HFFc6 (cell line): ENCODE measurements around the gene SUSD6. TPM values are rescaled to one million over a fixed set of nuclear protein-coding genes. Genes with fewer than 3 reads are reported as not detected.

Experiments used
- DNase-seq: peaks from one replicate; pipeline ENCODE4 v3.0.0-alpha.2; 2018
- H3K27ac Mint-ChIP-seq: 2 replicates; pipeline ENCODE4 v1.8.0; 2020; ENCODE audit warnings: mild to moderate bottlenecking, mixed read lengths
- H3K27me3 Mint-ChIP-seq: 2 replicates; pipeline ENCODE4 v1.8.0; 2021; ENCODE audit warnings: mild to moderate bottlenecking, moderate library complexity, mixed read lengths; ENCODE audit not compliant: insufficient read depth
- H3K36me3 Mint-ChIP-seq: 2 replicates; pipeline ENCODE4 v1.8.0; 2021; ENCODE audit warnings: low read depth, mixed read lengths
- H3K4me1 Mint-ChIP-seq: 2 replicates; pipeline ENCODE4 v1.8.0; 2020; ENCODE audit warnings: low read depth, mixed read lengths
- H3K4me3 Mint-ChIP-seq: 2 replicates; pipeline ENCODE4 v1.8.0; 2020; ENCODE audit warnings: mild to moderate bottlenecking, moderate library complexity, mixed read lengths
- H3K9me3 Mint-ChIP-seq: 2 replicates; pipeline ENCODE4 v1.8.0; 2020; ENCODE audit warnings: mild to moderate bottlenecking, mixed read lengths
- CTCF ChIP-seq: fragments of 200-600 bp; sonication (generic); IDR thresholded peaks from 2 replicates; pipeline ENCODE4 v1.5.0; 2021; ENCODE audit warnings: antibody characterized with exemption, mild to moderate bottlenecking
- total RNA-seq, 6 experiments: library from RNA; stranded (reverse); fragmentation: NEBNext Ultra II Directional; extraction: Animal tissue kit (Norgen Biotek cat#: 25700); gene quantifications; 2 replicates in 1 of 6; 3 replicates in 5 of 6; pipeline ENCODE4 v1.2.3, GENCODE V29; 2021

Gene SUSD6
- total RNA-seq, 6 experiments from 2014 or later: 15.8 to 21.8 (median 17.9) TPM

- no peaks in the 10 kb centered on the region for H3K36me3 Mint-ChIP-seq
- no peaks in the 10 kb centered on the region for H3K9me3 Mint-ChIP-seq
- H3K4me3 Mint-ChIP-seq: no peak overlapping the region
- H3K4me1 Mint-ChIP-seq: peaks cover 9% of the 10 kb centered on the region
- H3K27me3 Mint-ChIP-seq: no peaks in the 10 kb centered on the region; the same call in none of the 2 replicates
- TF ChIP-seq CTCF: no peak
- H3K27ac Mint-ChIP-seq: no peak overlapping the region
- no peak for DNase-seq
These were observed 72.6 kb downstream of the SUSD6 start for GRCh38 chr14:69683971-69684370.

DNA sequence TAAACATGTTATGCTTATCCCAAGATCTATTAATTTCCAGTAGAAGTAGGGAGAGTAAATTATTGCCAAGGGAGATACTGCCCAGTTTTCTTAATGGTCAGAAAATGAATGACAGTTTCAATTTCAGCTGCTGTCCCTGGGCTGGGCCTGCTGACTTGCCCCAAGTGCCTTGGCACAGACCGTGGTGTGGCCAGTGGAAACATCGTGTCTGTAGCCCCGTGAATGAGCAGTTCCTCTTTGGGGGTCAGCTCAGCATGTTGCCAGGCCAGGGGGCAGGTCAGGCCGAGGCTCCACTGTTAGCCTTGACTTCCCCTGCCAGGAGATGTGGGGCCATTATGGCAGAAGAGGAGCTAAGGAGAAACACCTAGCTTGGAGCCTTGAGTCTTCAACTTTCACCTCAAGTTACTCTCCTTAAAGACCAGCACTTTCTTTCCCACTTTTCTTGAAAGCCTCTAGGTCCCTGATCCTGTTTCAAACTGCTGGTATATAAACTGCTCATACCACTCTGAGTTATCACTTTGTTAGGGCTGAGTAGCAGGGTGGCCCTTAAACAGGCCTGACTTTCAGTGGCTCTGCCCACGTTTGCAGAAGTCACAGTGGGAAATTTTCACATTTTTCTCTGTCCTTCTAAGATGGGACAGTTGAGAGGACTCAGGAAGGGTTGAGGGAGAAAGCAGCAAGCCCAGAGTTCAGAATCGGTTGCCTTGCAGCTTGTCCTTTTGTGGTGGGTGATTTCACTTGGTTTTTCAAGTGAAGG lies 73.2 kb downstream of the SUSD6 start:
- Mint-ChIP-seq H3K4me3 (no peak overlapping the region), H3K36me3 (no peaks in the 10 kb centered on the region), H3K27me3 (no peaks in the 10 kb centered on the region; the same call in none of the 2 replicates), H3K9me3 (no peaks in the 10 kb centered on the region), H3K4me1 (peaks cover 9% of the 10 kb centered on the region), H3K27ac (no peak overlapping the region)
- no peak for TF ChIP-seq CTCF
- DNase-seq: no peak

DNA sequence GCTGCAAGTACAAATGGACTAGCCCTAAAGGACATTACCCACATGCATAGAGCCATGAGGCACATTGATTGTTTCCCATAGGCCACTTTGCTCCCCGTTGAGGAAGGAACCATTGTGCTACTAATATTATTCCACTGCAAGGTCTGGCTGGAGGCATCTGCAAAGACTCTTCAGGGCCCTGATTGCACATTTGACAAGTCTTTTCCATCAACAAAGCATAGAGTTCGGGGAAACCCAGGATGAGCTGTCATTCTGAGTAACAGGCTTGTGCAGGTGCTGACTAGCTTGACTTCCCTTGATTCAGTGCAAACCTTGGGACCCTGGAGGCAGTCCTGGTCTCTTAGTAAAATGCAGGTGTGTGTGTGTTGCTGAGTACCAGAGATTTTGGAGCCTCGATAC lies 73.8 kb downstream of the SUSD6 start:
- H3K27ac Mint-ChIP-seq: no peak overlapping the region
- H3K36me3 Mint-ChIP-seq: no peaks in the 10 kb centered on the region
- no peaks in the 10 kb centered on the region; the same call in none of the 2 replicates for H3K27me3 Mint-ChIP-seq
- peaks cover 9% of the 10 kb centered on the region for H3K4me1 Mint-ChIP-seq
- DNase-seq: no peak
- no peak for TF ChIP-seq CTCF
- H3K4me3 Mint-ChIP-seq: no peak overlapping the region
- H3K9me3 Mint-ChIP-seq: no peaks in the 10 kb centered on the region

DNA sequence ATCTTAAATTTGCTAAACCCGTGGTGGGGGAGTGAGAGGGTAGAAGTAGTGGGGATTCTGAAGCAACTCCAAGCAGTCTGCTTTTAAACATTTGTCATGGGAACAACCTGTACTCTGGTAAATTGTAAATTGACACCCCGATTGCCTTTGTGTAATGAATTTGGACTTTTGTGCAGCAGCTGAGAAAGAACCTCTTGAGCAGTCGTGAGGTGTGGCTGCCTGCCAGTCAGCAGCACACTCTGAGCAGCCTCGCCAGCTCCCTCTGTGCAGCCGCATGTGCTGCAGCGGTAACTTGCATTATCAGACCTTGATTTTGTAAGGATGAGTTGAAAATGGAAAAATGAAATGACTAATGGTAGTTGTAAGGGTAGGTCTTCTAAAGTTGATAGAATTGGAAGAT lies 74.3 kb downstream of the SUSD6 start:
- TF ChIP-seq CTCF: no peak
- H3K27me3 Mint-ChIP-seq: no peaks in the 10 kb centered on the region; the same call in none of the 2 replicates
- H3K4me1 Mint-ChIP-seq: peaks cover 9% of the 10 kb centered on the region
- no peak overlapping the region for H3K4me3 Mint-ChIP-seq
- no peaks in the 10 kb centered on the region for H3K9me3 Mint-ChIP-seq
- DNase-seq: no peak
- no peak overlapping the region for H3K27ac Mint-ChIP-seq
- no peaks in the 10 kb centered on the region for H3K36me3 Mint-ChIP-seq

DNA sequence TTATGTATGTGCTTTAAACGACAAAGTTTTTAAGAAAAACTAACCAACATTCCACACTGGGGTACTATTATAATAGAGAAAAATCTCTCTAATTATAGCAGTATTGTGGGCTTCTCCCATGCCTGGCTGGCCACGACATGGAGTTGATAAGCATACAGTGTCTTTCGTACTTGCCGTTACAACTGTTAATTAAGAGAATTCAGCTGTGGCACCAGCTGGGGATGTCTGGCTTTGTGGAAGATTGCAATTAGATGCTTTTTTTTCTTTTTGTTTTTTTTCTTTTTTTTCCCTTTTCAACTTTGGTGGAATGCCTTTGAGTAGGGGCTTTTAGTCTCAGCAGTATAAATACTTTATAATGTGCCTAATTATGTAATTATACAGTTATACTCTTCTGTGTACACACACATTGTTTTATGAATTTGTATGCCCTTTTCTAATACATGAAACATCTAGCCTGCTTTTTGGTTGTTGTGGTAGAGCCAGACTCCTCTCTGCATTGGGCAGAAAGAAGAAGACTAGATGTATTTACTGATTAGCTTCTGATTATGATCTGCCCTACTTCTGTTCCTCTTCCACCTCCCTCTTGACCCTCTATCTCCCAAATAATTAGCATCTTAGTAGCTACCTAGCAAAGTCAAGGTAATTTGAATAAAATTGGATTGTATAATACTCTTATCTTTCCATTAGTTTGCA lies 76.4 kb downstream of the SUSD6 start:
- Mint-ChIP-seq H3K36me3 (no peaks in the 10 kb centered on the region), H3K4me1 (peaks cover 9% of the 10 kb centered on the region), H3K4me3 (no peak overlapping the region), H3K27ac (no peak overlapping the region), H3K27me3 (no peaks in the 10 kb centered on the region; the same call in none of the 2 replicates), H3K9me3 (no peaks in the 10 kb centered on the region)
- no peak for TF ChIP-seq CTCF
- no peak for DNase-seq
